ENCODE results near the gene DCAF5.

DNA sequence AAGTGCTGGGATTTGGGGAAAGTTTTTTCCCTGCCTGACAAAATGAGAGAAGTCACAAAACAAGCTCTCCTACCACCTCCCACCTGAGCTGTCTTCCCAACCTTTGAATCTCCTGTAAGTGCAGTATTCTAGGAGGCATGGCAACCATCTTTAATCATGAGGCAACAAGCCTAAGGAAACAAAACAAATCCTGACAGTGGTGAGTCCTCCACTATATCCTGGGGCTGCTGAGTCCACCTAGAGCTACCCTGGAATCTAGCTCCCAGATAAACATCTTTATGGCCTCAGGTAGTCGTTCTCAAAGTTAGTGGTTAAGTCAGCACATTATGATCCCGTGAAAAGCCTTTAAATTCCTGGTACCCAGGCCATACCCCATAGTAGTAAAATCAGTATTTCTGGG lies 151.5 kb downstream of the DCAF5 start:
- no peak for TF ChIP-seq EZH2 (IDR thresholded peaks at IDR 0.05; ENCODE audit: low read length)
- TF ChIP-seq, protein P1, sequence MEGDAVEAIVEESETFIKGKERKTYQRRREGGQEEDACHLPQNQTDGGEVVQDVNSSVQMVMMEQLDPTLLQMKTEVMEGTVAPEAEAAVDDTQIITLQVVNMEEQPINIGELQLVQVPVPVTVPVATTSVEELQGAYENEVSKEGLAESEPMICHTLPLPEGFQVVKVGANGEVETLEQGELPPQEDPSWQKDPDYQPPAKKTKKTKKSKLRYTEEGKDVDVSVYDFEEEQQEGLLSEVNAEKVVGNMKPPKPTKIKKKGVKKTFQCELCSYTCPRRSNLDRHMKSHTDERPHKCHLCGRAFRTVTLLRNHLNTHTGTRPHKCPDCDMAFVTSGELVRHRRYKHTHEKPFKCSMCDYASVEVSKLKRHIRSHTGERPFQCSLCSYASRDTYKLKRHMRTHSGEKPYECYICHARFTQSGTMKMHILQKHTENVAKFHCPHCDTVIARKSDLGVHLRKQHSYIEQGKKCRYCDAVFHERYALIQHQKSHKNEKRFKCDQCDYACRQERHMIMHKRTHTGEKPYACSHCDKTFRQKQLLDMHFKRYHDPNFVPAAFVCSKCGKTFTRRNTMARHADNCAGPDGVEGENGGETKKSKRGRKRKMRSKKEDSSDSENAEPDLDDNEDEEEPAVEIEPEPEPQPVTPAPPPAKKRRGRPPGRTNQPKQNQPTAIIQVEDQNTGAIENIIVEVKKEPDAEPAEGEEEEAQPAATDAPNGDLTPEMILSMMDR (optimal IDR thresholded peaks at IDR 0.05 in 1 of 3, IDR thresholded peaks at IDR 0.05 in 1 of 3, conservative IDR thresholded peaks at IDR 0.05 in 1 of 3; ENCODE audit: extremely low read depth in 1 of 3, insufficient read depth in 2 of 3, low read length in 3 of 3), result no peak
